GM03348 (cell line): ENCODE measurements around the gene SEC61B.

Source experiments
- DNase-seq: peaks from one replicate; pipeline ENCODE4 v3.0.0; 2012; ENCODE audit warnings: low spot score

SEC61B gene

GRCh38 chr9:99274495-99274894 lies 52.4 kb downstream of the SEC61B start:
- no peak for DNase-seq
